Measurements from ENCODE around the gene FKBP1B.

FKBP1B gene

GRCh38 chr2:24047703-24048033 lies 1.9 kb upstream of the FKBP1B start:
- H4K20me1 ChIP-seq (ENCODE audit: insufficient read depth, low read length) = no peaks in the 10 kb centered on the region
- H3K4me3 ChIP-seq (ENCODE audit: low read depth, low read length, poor library complexity, severe bottlenecking) = peak overlapping the region; percentile 92
- H3F3A ChIP-seq (ENCODE audit: insufficient read depth, low read length) = no peaks in the 10 kb centered on the region
- H3K9ac ChIP-seq (ENCODE audit: low read length) = peak overlapping the region; percentile 62
- peaks cover 32% of the 10 kb centered on the region for H3K4me1 ChIP-seq (ENCODE audit: insufficient read depth, low read length, severe bottlenecking)
- H3K36me3 ChIP-seq (ENCODE audit: insufficient read depth, low read length) = peaks cover 4% of the 10 kb centered on the region; the same call in 1 of the 2 replicates
- H3K27ac ChIP-seq (ENCODE audit: low read depth, low read length, poor library complexity, severe bottlenecking) = no peak overlapping the region
- H2AFZ ChIP-seq (ENCODE audit: low read length) = peak overlapping the region; percentile 91
- H3K9me3 ChIP-seq (ENCODE audit: low read length) = no peaks in the 10 kb centered on the region
- H3K27me3 ChIP-seq (ENCODE audit: insufficient read depth, low read length) = no peaks in the 10 kb centered on the region
- H3K4me2 ChIP-seq (ENCODE audit: low read length) = peak overlapping the region; percentile 71
- no peaks in the 10 kb centered on the region for H3K9me2 ChIP-seq (ENCODE audit: low read depth, low read length)
- TF ChIP-seq EZH2 (IDR thresholded peaks at IDR 0.05; ENCODE audit: borderline replicate concordance, low read length) = no peak
- TF ChIP-seq CTCF (IDR thresholded peaks at IDR 0.05; ENCODE audit: low read length) = no peak
- H3K79me2 ChIP-seq (ENCODE audit: insufficient read depth, low read length) = peaks cover 18% of the 10 kb centered on the region

- Histone ChIP-seq H2AFZ (ENCODE audit: low read length) (peak overlapping the region; percentile 88), H3K9me2 (ENCODE audit: low read depth, low read length) (no peaks in the 10 kb centered on the region), H3K4me2 (ENCODE audit: low read length) (peak overlapping the region; percentile 97), H3F3A (ENCODE audit: insufficient read depth, low read length) (no peaks in the 10 kb centered on the region), H3K4me3 (ENCODE audit: low read depth, low read length, poor library complexity, severe bottlenecking) (peak overlapping the region; percentile 72), H3K27ac (ENCODE audit: low read depth, low read length, poor library complexity, severe bottlenecking) (no peak overlapping the region), H4K20me1 (ENCODE audit: insufficient read depth, low read length) (no peaks in the 10 kb centered on the region), H3K36me3 (ENCODE audit: insufficient read depth, low read length) (no peaks in the 10 kb centered on the region), H3K9me3 (ENCODE audit: low read length) (no peaks in the 10 kb centered on the region), H3K27me3 (ENCODE audit: insufficient read depth, low read length) (no peaks in the 10 kb centered on the region), H3K9ac (ENCODE audit: low read length) (peak overlapping the region; percentile 61), H3K79me2 (ENCODE audit: insufficient read depth, low read length) (peaks cover 18% of the 10 kb centered on the region), H3K4me1 (ENCODE audit: insufficient read depth, low read length, severe bottlenecking) (peaks cover 32% of the 10 kb centered on the region)
- TF ChIP-seq EZH2 (IDR thresholded peaks at IDR 0.05; ENCODE audit: borderline replicate concordance, low read length) (no peak), CTCF (IDR thresholded peaks at IDR 0.05; ENCODE audit: low read length) (no peak)
Measured at GRCh38 chr2:24048769-24049484, 614 bp upstream of the FKBP1B start.

- Histone ChIP-seq H3K27ac (ENCODE audit: low read depth, low read length, poor library complexity, severe bottlenecking) (no peak overlapping the region), H3F3A (ENCODE audit: insufficient read depth, low read length) (no peaks in the 10 kb centered on the region), H3K79me2 (ENCODE audit: insufficient read depth, low read length) (peaks cover 12% of the 10 kb centered on the region), H3K27me3 (ENCODE audit: insufficient read depth, low read length) (no peaks in the 10 kb centered on the region), H3K4me1 (ENCODE audit: insufficient read depth, low read length, severe bottlenecking) (peaks cover 32% of the 10 kb centered on the region), H3K9me3 (ENCODE audit: low read length) (no peaks in the 10 kb centered on the region), H3K9ac (ENCODE audit: low read length) (peak overlapping the region; percentile 61), H2AFZ (ENCODE audit: low read length) (no peak overlapping the region), H4K20me1 (ENCODE audit: insufficient read depth, low read length) (no peaks in the 10 kb centered on the region), H3K4me3 (ENCODE audit: low read depth, low read length, poor library complexity, severe bottlenecking) (peak overlapping the region; percentile 72), H3K36me3 (ENCODE audit: insufficient read depth, low read length) (no peaks in the 10 kb centered on the region), H3K4me2 (ENCODE audit: low read length) (peak overlapping the region; percentile 97), H3K9me2 (ENCODE audit: low read depth, low read length) (no peaks in the 10 kb centered on the region)
- no peak for TF ChIP-seq EZH2 (IDR thresholded peaks at IDR 0.05; ENCODE audit: borderline replicate concordance, low read length)
- TF ChIP-seq CTCF (IDR thresholded peaks at IDR 0.05; ENCODE audit: low read length) = no peak
Measured at GRCh38 chr2:24050041-24050979, 769 bp downstream of the FKBP1B start.

Data from OCI-LY1 (cell line).